ENCODE measurements around the gene MEFV. TPM values are rescaled to one million over a fixed set of nuclear protein-coding genes. Genes with fewer than 3 reads are reported as not detected.

Gene MEFV
- total RNA-seq, 1 experiment from 2014 or later: 0.46 TPM

DNA sequence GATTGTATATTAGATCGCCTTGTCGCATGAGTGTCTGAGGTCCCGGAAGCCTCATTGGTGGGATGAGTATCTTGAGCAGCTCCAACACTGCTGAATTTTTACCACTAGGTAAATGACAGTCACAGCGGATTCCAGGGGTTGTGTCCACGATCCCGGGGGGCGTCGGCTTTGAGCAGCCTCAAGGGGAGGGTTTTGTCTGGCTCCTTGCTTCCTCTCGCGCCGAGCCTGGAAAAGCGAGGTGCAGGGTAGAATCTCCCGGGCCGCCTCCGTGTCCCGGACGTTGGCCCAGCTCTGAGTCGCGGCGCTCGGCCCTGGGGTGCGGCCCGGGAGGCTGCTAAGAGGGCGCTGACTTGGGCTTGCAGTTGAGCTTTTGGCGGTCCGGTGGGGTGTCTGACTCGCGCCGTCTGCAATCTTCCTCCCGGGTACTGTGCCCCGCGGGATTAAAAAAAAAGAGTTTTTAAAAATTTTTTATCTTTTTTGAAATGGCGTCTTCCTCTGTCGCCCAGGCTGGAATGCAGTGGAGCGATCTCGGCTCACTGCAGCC, 63.9 kb downstream of the MEFV start:
- Histone ChIP-seq H3K4me3 (ENCODE audit: low read depth in 2 of 2, low read length in 2 of 2) (no peak overlapping the region), H3K36me3 (ENCODE audit: control insufficient read depth, insufficient read depth, low read length) (no peaks in the 10 kb centered on the region), H3K27me3 (ENCODE audit: control insufficient read depth, insufficient read depth, low read length) (no peaks in the 10 kb centered on the region), H3K4me1 (ENCODE audit: control insufficient read depth, insufficient read depth, low read length) (peaks cover 9% of the 10 kb centered on the region; the same call in 1 of the 2 replicates), H3K9me3 (ENCODE audit: control insufficient read depth, insufficient read depth, low read depth, low read length) (no peaks in the 10 kb centered on the region), H3K27ac (ENCODE audit: low read length) (no peak overlapping the region)
- BruUV-seq (replicated peaks): no TSS peak
- TF ChIP-seq SIN3A (IDR thresholded peaks at IDR 0.05; ENCODE audit: borderline replicate concordance, insufficient read depth, low read depth, low read length) (no peak), TCF7L2 (IDR thresholded peaks at IDR 0.05; ENCODE audit: low read depth, low read length) (no peak), REST (IDR thresholded peaks at IDR 0.05; ENCODE audit: insufficient read depth in 1 of 2, low read depth in 2 of 2, low read length in 1 of 2) (no peak), POLR2AphosphoS5 (IDR thresholded peaks at IDR 0.05; ENCODE audit: low read depth, low read length) (no peak)
- TF ChIP-seq, protein P1, sequence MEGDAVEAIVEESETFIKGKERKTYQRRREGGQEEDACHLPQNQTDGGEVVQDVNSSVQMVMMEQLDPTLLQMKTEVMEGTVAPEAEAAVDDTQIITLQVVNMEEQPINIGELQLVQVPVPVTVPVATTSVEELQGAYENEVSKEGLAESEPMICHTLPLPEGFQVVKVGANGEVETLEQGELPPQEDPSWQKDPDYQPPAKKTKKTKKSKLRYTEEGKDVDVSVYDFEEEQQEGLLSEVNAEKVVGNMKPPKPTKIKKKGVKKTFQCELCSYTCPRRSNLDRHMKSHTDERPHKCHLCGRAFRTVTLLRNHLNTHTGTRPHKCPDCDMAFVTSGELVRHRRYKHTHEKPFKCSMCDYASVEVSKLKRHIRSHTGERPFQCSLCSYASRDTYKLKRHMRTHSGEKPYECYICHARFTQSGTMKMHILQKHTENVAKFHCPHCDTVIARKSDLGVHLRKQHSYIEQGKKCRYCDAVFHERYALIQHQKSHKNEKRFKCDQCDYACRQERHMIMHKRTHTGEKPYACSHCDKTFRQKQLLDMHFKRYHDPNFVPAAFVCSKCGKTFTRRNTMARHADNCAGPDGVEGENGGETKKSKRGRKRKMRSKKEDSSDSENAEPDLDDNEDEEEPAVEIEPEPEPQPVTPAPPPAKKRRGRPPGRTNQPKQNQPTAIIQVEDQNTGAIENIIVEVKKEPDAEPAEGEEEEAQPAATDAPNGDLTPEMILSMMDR (IDR thresholded peaks at IDR 0.05): no peak
- no peak for DNase-seq (ENCODE audit: low read depth, low spot score)
- CTCF ChIA-PET: interaction anchor here (0.5 to 0.6 kb wide), 2 partner anchors 42 to 440 kb away, joined by 3 read pairs; partner anchors contain the start of gene SRRM2
- intact Hi-C loops (cut with micrococcal nuclease; ENCODE audit: unreplicated experiment): no loop called here
- in situ Hi-C loops (cut with HindIII; ENCODE audit: low pct_unique_long_range_greater_than_20kb, low sequenced_read_pairs): no loop called here
- no peak for ATAC-seq
- POLR2A ChIA-PET: no interaction called here

Other genes starting within 250 kb of the MEFV start
- 1.6 TPM for gene CLDN9, start 243.7 kb downstream of the MEFV start, total RNA-seq (2021; ENCODE audit: unreplicated experiment)
- gene CLDN6, start 238.4 kb downstream of the MEFV start, total RNA-seq (2021; ENCODE audit: unreplicated experiment): 1.2 TPM
- gene TNFRSF12A, start 236.3 kb downstream of the MEFV start, total RNA-seq (2021; ENCODE audit: unreplicated experiment): 156 TPM
- 67.3 TPM for gene HCFC1R1, start 232.7 kb downstream of the MEFV start, total RNA-seq (2021; ENCODE audit: unreplicated experiment)
- 56.7 TPM for gene THOC6, start 232.6 kb downstream of the MEFV start, total RNA-seq (2021; ENCODE audit: unreplicated experiment)
- 0.21 TPM for gene BICDL2, start 219.7 kb downstream of the MEFV start, total RNA-seq (2021; ENCODE audit: unreplicated experiment)
- 0.67 TPM for gene MMP25, start 210.1 kb downstream of the MEFV start, total RNA-seq (2021; ENCODE audit: unreplicated experiment)
- gene IL32, start 191.0 kb downstream of the MEFV start, total RNA-seq (2021; ENCODE audit: unreplicated experiment): 17.1 TPM
- 0.21 TPM for gene ZSCAN10, start 157.3 kb downstream of the MEFV start, total RNA-seq (2021; ENCODE audit: unreplicated experiment)
- 18.3 TPM for gene ZNF205, start 144.0 kb downstream of the MEFV start, total RNA-seq (2021; ENCODE audit: unreplicated experiment)
- gene ZNF213, start 121.6 kb downstream of the MEFV start, total RNA-seq (2021; ENCODE audit: unreplicated experiment): 12.3 TPM
- 0.26 TPM for gene OR1F1, start 68.4 kb downstream of the MEFV start, total RNA-seq (2021; ENCODE audit: unreplicated experiment)
- 12.4 TPM for gene ZNF200, start 21.5 kb downstream of the MEFV start, total RNA-seq (2021; ENCODE audit: unreplicated experiment)
- 53.5 TPM for gene ZNF263, start 26.9 kb upstream of the MEFV start, total RNA-seq (2021; ENCODE audit: unreplicated experiment)
- gene TIGD7, start 48.8 kb upstream of the MEFV start, total RNA-seq (2021; ENCODE audit: unreplicated experiment): 4.5 TPM
- 24.5 TPM for gene ZNF75A, start 48.9 kb upstream of the MEFV start, total RNA-seq (2021; ENCODE audit: unreplicated experiment)
- not detected for gene OR2C1, start 99.3 kb upstream of the MEFV start, total RNA-seq (2021; ENCODE audit: unreplicated experiment)
- 18.9 TPM for gene ZSCAN32, start 144.4 kb upstream of the MEFV start, total RNA-seq (2021; ENCODE audit: unreplicated experiment)
- gene ZNF174, start 144.6 kb upstream of the MEFV start, total RNA-seq (2021; ENCODE audit: unreplicated experiment): 14.4 TPM
- 2.7 TPM for gene ZNF597, start 186.9 kb upstream of the MEFV start, total RNA-seq (2021; ENCODE audit: unreplicated experiment)
- gene NAA60, start 187.0 kb upstream of the MEFV start, total RNA-seq (2021; ENCODE audit: unreplicated experiment): 56.0 TPM
- gene C16orf90, start 238.9 kb upstream of the MEFV start, total RNA-seq (2021; ENCODE audit: unreplicated experiment): not detected
- 14.5 TPM for gene CLUAP1, start 244.4 kb upstream of the MEFV start, total RNA-seq (2021; ENCODE audit: unreplicated experiment)